ENCODE measurements around the gene STARD10.
A peak's percentile ranks its signal among the peaks of the same experiment; 100 is the strongest.
"Not testable (repeated sequence)": the region's sequence is repeated elsewhere in the genome, so short reads cannot be mapped to it uniquely, and the experiment has no call there.

The STARD10 gene

GRCh38 chr11:72792437-72793021 lies 1.3 kb downstream of the STARD10 start:
- CTCF ChIA-PET = interaction anchor here (0.7 to 1.4 kb wide), 3 partner anchors 67 to 82 kb away, joined by 3 to 6 read pairs (median 5); no protein-coding TSS in a partner anchor
- no peak for DNase-seq (ENCODE audit: extremely low spot score)
- no peak for TF ChIP-seq ARNT (IDR thresholded peaks at IDR 0.05)
- no peak for TF ChIP-seq NFRKB (IDR thresholded peaks at IDR 0.05)
- TF ChIP-seq LEF1 (IDR thresholded peaks at IDR 0.05; ENCODE audit: borderline replicate concordance) = no peak
- no peak for TF ChIP-seq PKNOX1 (IDR thresholded peaks at IDR 0.05)
- TF ChIP-seq SUZ12 (IDR thresholded peaks at IDR 0.05) = no peak
- TF ChIP-seq ELF4 (IDR thresholded peaks at IDR 0.05) = no peak
- TF ChIP-seq BHLHE40 (IDR thresholded peaks at IDR 0.05; ENCODE audit: borderline replicate concordance) = no peak
- TF ChIP-seq FOXA1 (IDR thresholded peaks at IDR 0.05) = no peak
- no peak for TF ChIP-seq FOXM1 (IDR thresholded peaks at IDR 0.05; ENCODE audit: borderline replicate concordance)
- TF ChIP-seq HDGF (IDR thresholded peaks at IDR 0.05; ENCODE audit: borderline replicate concordance) = no peak
- TF ChIP-seq SP1 (IDR thresholded peaks at IDR 0.05) = no peak
- no peak for TF ChIP-seq L3MBTL2 (conservative IDR thresholded peaks at IDR 0.05)
- no peak for TF ChIP-seq TARDBP (IDR thresholded peaks at IDR 0.05)
- no peak for TF ChIP-seq ZNF384 (IDR thresholded peaks at IDR 0.05)
- TF ChIP-seq FOXK2 (IDR thresholded peaks at IDR 0.05) = no peak
- TF ChIP-seq CTBP1 (IDR thresholded peaks at IDR 0.05; ENCODE audit: borderline replicate concordance) = no peak
- POLR2A ChIA-PET = interaction anchor here (0.8 to 2.9 kb wide), 4 partner anchors 10 to 67 kb away, joined by 3 to 26 read pairs (median 10); no protein-coding TSS in a partner anchor

- DNase-seq (ENCODE audit: extremely low spot score); CTCF ChIA-PET: not testable (repeated sequence)
- POLR2A ChIA-PET = interaction anchor here (1.5 kb wide), 1 partner anchor 9 kb away, joined by 4 read pairs; no protein-coding TSS in a partner anchor
Measured at GRCh38 chr11:72791228-72791627, 2.6 kb downstream of the STARD10 start.

- POLR2A ChIA-PET = no interaction called here
- TF ChIP-seq L3MBTL2 (conservative IDR thresholded peaks at IDR 0.05) (no peak), PKNOX1 (IDR thresholded peaks at IDR 0.05) (no peak), FOXK2 (IDR thresholded peaks at IDR 0.05) (no peak), CTBP1 (IDR thresholded peaks at IDR 0.05; ENCODE audit: borderline replicate concordance) (no peak), ARNT (IDR thresholded peaks at IDR 0.05) (no peak), TARDBP (IDR thresholded peaks at IDR 0.05) (no peak), ELF4 (IDR thresholded peaks at IDR 0.05) (no peak), LEF1 (IDR thresholded peaks at IDR 0.05; ENCODE audit: borderline replicate concordance) (no peak), SUZ12 (IDR thresholded peaks at IDR 0.05) (no peak), FOXA1 (IDR thresholded peaks at IDR 0.05) (no peak), ZNF384 (IDR thresholded peaks at IDR 0.05) (no peak), HDGF (IDR thresholded peaks at IDR 0.05; ENCODE audit: borderline replicate concordance) (no peak), FOXM1 (IDR thresholded peaks at IDR 0.05; ENCODE audit: borderline replicate concordance) (no peak), BHLHE40 (IDR thresholded peaks at IDR 0.05; ENCODE audit: borderline replicate concordance) (no peak), SP1 (IDR thresholded peaks at IDR 0.05) (no peak), NFRKB (IDR thresholded peaks at IDR 0.05) (no peak)
- CTCF ChIA-PET = interaction anchor here (0.6 to 2.1 kb wide), 2 partner anchors 24 to 401 kb away, joined by 3 to 4 read pairs; no protein-coding TSS in a partner anchor
- no peak for DNase-seq (ENCODE audit: extremely low spot score)
Measured at GRCh38 chr11:72789493-72790131, 4.2 kb downstream of the STARD10 start.

GRCh38 chr11:72788241-72788640 lies 5.6 kb downstream of the STARD10 start:
- ChIA-PET CTCF (interaction anchor here (2.1 kb wide), 1 partner anchor 25 kb away, joined by 4 read pairs; no protein-coding TSS in a partner anchor), POLR2A (no interaction called here)
- TF ChIP-seq PKNOX1 (IDR thresholded peaks at IDR 0.05) = no peak
- TF ChIP-seq TARDBP (IDR thresholded peaks at IDR 0.05) = no peak
- TF ChIP-seq CTBP1 (IDR thresholded peaks at IDR 0.05; ENCODE audit: borderline replicate concordance) = no peak
- no peak for TF ChIP-seq FOXK2 (IDR thresholded peaks at IDR 0.05)
- no peak for TF ChIP-seq ELF4 (IDR thresholded peaks at IDR 0.05)
- no peak for TF ChIP-seq SUZ12 (IDR thresholded peaks at IDR 0.05)
- no peak for TF ChIP-seq NFRKB (IDR thresholded peaks at IDR 0.05)
- no peak for TF ChIP-seq HDGF (IDR thresholded peaks at IDR 0.05; ENCODE audit: borderline replicate concordance)
- TF ChIP-seq FOXM1 (IDR thresholded peaks at IDR 0.05; ENCODE audit: borderline replicate concordance) = no peak
- TF ChIP-seq ARNT (IDR thresholded peaks at IDR 0.05) = no peak
- no peak for TF ChIP-seq ZNF384 (IDR thresholded peaks at IDR 0.05)
- no peak for TF ChIP-seq LEF1 (IDR thresholded peaks at IDR 0.05; ENCODE audit: borderline replicate concordance)
- no peak for TF ChIP-seq BHLHE40 (IDR thresholded peaks at IDR 0.05; ENCODE audit: borderline replicate concordance)
- no peak for TF ChIP-seq FOXA1 (IDR thresholded peaks at IDR 0.05)
- no peak for TF ChIP-seq L3MBTL2 (conservative IDR thresholded peaks at IDR 0.05)
- TF ChIP-seq SP1 (IDR thresholded peaks at IDR 0.05) = no peak
- no peak for DNase-seq (ENCODE audit: extremely low spot score)

GRCh38 chr11:72787216-72788104 lies 6.4 kb downstream of the STARD10 start:
- peak; percentile 59 for DNase-seq (ENCODE audit: extremely low spot score)
- CTCF ChIA-PET = interaction anchor here (0.8 to 1.4 kb wide), 2 partner anchors 34 to 62 kb away, joined by 3 to 5 read pairs; no protein-coding TSS in a partner anchor
- TF ChIP-seq PKNOX1 (IDR thresholded peaks at IDR 0.05) (0 out of 2 replicates have a peak, but pooled peaks have one; percentile 15), FOXA1 (IDR thresholded peaks at IDR 0.05) (no peak)
- POLR2A ChIA-PET = interaction anchor here (1.0 kb wide), 1 partner anchor 28 kb away, joined by 4 read pairs; no protein-coding TSS in a partner anchor

Measured in HEK293T (cell line).